ENCODE data around the gene TNS1.

The TNS1 gene

GRCh38 chr2:217892560-217892959, 110.2 kb downstream of the TNS1 start:
- DNase-seq: no peak

DNA sequence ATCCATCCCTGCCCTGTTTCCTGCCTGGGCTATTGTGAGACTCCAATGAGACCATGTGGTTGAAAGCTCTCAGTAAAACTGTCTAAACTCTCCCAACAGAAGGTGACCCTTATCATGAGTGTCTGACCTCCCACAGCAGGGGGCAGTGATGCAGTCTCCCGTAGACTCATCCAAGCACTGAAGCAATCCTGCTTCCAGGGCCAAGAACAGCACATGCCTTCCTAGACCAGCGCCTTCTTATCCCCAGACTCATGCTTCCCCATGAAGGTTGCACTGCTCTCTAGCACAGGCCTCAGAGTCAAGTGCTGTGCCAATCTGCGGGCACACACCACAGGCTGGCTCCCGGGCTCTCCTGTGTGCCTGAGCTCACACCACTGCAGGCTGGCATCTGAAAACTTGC, 112.3 kb downstream of the TNS1 start:
- DNase-seq: peak in 1 of 2 donors; percentile 27

- DNase-seq: no peak
These were observed 113.1 kb downstream of the TNS1 start for GRCh38 chr2:217889656-217890055.

- DNase-seq: no peak
These were observed 114.7 kb downstream of the TNS1 start for GRCh38 chr2:217887841-217888701.

DNA sequence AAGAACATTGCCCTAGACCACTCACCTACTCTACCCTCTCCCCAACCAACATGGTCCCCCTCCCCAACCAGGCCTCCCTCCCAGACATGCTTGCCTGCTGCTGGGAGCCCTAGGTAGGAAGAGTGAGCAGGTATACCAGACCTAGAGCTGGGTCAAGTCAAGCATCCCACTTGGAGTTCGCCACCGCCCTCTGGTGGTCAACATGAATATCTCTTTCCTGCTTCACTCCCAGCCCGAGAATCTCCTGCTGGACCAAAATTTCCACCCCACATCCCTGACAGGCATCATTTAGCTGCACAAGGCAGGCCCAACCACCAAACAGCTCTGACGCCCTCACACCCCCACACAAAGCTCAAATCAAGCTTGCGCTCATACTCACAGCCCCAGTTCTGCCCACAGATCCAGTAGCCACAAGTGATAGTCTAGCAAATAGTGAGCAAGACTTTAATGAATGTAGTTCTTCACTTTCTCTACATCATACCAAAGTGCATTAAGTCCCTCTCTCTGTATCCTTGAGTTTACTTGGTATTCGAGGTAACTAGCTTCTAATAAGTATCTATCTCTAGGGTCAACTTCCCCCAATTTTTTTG, 116.0 kb downstream of the TNS1 start:
- DNase-seq: peak; percentile 46 to 53

DNA sequence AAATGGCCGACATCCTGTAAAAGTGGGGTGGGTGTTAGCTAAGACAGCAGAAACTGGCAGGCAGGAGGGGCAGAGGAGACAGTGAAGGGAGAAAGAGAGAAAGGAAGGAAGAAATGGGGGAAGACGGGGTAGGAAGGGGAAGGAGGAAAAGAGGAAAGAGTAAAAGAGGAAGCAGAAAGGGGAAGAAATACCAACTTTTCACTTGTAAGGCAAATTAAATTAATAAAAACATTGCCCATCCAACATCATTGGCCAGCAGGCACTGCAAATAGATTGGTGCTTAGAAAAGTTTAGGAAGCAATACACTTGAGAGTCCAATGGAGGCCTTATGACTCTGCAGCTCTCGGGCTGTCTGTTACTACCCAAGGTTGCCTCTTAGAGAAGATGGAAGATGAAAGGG, 116.7 kb downstream of the TNS1 start:
- no peak for DNase-seq

- DNase-seq: no peak
These were observed 117.8 kb downstream of the TNS1 start for GRCh38 chr2:217884985-217885384.

DNA sequence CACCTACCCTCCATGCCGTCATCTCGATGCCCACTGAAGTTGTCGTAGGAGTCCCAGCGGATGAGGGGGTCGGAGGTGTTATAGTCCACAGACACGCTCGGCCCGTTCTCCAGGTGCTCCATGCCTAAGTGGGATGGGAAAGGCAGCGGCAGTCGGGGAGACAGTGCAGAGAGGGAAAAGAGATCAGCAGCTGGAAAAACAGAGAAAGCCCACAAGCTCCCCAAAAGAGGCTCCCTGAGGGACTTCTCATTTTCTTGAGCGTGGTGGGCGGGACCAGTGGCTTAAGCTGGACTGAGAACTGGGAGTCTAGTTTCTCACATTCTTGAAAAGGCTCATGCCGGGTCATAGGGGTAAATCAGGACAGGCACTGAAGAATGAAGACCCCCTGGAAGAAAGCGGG, 121.9 kb downstream of the TNS1 start:
- no peak for DNase-seq

DNA sequence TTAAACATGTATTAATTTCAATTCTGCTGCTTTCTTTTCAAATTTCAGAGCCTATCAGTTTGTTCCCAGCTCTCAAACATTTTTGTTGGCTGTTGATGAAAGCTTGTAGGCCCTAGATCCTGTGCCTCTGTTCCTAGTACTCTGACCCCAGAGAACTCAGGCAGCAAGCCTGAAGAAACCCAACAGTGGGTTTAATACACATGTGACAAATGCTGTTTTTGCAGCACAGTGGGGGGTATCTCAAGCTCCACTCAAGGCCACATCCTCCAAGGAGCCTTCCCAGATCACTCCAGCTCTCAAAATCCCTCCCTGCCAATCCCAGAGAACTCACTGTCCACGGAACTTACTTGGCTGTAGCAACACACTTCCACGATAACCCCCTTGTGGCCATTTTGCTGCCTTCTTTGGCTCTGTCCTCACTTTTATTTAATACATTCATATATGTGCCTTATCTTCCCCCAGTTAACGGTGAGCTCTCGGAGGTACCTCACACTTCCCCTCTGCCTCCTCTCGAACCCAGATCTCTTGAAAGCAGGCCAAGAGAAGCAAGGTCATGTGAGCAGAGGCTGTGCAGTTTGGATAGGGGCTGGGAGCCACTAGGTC, 122.4 kb downstream of the TNS1 start:
- DNase-seq: no peak

- no peak for DNase-seq
These were observed 123.7 kb downstream of the TNS1 start for GRCh38 chr2:217878915-217879590.

DNA sequence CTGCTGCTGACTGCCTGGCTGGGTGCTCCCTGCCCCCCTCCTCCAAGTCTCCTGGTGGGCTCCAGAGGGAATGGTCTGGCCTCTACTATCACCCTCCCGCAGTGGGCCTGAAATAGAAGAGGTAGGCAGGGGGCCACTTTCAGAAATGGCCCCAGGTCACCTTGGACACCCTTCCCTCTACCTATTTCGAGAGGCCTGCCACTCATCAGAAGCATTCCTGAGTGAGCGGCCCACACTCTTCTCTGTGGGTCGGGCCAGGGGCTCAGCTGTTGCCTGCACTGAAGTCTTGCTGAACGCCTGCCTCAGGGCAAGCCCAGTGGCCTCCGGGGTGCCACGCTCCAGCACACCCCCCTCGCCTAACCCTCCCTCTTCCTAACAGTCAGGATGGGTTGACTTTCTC, 124.9 kb downstream of the TNS1 start:
- no peak for DNase-seq

DNA sequence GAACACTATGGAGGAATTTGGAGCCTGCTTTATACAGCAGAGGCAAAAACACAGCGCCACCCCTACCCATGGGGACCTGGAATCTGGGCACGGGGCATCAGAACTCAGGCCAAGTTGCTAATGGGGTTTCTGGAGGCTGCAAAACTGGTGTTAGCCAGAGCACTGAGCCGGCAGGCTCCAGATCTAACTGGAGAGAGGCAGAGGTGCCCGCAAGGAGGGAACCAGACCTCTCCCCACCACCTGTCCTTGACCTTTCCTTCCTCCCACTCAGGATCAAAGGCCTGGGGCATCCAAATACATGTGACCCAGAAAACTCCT, 126.6 kb downstream of the TNS1 start:
- peak in 1 of 2 donors; percentile 14 for DNase-seq

GRCh38 chr2:217875556-217876252, 127.1 kb downstream of the TNS1 start:
- no peak for DNase-seq

GRCh38 chr2:217875138-217875537, 127.7 kb downstream of the TNS1 start:
- DNase-seq: no peak

DNA sequence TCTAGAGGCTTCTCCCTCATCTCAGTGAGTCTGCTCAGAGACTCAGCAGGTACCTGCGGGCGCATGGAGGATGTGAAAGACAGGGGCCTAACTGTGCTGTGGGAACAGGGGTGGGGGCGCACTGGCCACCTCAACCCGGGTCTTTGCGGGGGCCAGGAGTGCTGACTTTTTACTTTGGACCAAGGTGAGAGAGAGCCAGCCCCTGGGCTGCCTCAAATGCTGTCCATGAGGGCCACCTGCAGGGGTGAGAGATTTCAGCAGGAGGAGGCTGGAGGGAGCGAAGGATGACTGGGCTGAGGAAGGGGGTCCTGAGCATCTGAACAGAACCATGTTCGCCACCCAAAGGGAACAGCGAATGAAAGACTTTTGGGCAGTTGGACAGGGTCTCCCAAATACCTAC, 129.4 kb downstream of the TNS1 start:
- no peak for DNase-seq

GRCh38 chr2:217872319-217872718, 130.5 kb downstream of the TNS1 start:
- no peak for DNase-seq

DNA sequence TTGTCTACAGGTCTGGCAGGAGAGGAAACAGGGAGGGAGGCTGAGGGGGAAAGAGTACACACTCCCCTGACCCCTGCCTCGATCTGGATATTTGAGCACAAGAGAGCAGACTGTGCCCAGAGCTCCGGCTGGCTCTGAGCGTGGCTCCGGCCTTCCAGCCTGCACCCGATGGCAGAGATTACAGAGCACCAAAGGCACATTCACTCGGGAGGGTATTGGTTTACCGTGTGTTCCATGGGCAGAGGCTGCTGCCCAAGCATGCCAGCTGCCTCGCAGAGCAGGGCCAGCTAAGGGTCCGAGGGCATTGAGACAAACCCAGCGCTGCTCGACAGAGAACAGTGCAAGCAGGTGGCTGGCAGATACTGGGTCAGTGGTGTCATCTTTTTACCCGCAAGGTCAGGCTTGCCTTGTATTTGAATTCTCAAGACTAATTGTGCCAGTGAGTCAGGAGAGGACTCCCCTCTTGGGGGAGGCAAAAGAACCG, 132.2 kb downstream of the TNS1 start:
- no peak for DNase-seq

- no peak for DNase-seq
These were observed 133.9 kb downstream of the TNS1 start for GRCh38 chr2:217868911-217869334.

DNA sequence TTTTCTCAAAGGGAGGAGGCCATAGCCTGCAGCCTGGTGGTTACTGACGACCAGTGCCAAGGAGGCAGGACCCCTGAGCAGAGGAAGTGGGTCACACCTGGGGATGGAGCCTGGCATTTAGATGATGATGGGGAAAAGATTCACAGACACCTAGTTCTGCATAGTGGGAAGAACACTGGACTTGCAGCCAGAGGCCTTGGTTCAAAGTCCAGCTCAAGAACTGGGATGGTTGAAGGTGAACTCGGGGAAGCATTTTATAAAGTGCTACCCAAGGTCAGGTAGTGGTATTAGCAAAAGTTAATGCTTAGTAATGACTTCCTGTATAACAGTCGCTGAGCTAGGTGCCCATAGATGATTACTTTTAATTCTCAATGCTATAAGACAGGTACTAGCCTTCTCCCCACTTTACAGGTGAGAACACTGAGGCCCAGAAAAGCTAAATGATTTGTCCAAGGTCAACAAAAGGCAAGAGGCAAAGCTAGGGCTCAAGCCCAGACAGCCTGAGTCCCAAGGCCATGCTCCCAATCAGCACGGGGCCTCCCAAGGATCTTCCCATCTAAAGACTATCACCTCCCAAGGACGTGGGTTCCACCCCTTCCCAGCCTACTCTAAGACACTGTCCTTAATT, 134.4 kb downstream of the TNS1 start:
- DNase-seq: no peak

DNA sequence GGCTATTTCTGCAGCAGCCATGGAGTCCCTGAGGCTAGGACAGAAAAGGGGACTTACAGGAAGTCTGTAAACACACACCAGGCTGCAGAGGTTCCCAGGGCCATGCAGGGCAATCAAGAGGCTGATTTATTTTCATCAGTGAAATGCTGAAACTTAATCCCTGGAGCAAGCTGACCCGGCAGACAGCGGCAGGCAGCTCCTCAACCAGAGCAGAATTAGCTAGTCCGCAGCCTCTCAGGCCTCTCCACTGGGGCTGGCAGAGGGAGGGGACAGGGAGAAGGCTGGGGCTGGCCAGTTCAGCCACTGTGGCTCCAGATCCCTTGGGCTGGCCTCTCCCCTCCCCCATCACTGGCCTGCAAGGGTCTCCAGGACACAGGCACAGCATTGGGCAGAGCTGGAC, 136.3 kb downstream of the TNS1 start:
- DNase-seq: no peak

DNA sequence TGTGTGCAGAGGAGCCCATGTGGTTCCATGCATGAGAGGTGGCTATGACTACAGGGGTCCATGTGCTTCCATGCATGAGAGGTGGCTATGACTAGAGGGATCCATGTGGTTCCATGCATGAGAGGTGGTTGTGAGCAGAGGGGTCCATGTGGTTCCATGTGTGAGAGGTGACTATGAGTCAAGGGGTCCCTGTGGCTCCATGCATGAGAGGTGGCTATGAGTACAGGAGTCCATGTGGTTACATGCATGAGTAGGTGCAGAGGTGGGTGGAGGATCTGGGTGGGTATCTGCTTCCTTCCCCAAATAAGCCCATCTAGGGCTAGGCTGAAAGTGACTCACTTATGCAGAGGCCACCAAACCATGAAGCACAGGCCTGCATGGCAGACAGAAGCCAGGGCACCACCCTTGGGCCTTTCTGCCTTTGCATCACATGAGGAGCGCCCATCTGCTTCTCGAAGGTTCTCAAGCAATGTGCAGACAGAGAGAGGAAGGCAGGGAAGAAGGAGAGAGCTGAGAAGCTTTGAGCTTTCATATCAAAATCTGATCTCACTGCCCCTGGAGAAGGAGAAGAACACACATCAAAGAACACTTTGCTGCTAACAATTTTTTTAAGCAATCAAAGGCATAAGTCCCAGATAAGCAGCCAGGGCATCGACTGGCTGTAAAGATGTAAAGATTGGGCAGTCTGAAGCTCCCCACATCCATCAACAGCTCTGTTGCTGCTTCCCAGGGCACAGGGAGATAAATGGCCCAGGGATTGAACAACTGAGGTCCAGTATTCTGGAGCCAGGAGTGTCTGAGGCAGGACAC, 137.6 kb downstream of the TNS1 start:
- DNase-seq: no peak

GRCh38 chr2:217863883-217864282, 138.9 kb downstream of the TNS1 start:
- DNase-seq: no peak
